ENCODE results near the gene SNX4.
"Not testable (repeated sequence)": the region's sequence is repeated elsewhere in the genome, so short reads cannot be mapped to it uniquely, and the experiment has no call there.

Gene SNX4

DNA sequence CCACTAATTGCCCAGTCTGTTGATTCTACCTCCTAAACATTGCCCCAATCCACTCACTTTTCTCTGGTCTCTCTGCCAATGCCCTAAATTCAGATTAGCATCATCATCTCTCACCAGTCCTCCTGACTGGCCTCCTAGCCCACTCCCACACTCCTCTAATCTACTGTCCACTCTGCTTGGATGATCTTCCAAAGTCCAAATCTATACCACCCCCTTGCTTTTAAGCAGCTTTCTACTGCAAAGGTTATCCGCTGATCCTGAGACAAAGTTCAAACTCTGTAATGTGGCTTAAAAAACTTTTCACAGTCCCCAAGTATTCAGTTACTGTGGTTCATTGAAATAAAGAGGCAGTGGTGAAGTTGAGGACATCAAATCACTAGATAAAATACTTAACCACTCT, 37.6 kb downstream of the SNX4 start:
- Histone ChIP-seq H3K27me3 (ENCODE audit: insufficient read depth, low read length) (no peaks in the 10 kb centered on the region), H3K36me3 (ENCODE audit: insufficient read depth, low read length) (peaks cover 35% of the 10 kb centered on the region), H2AFZ (ENCODE audit: low read length) (no peak overlapping the region), H3K4me2 (ENCODE audit: low read length) (no peak overlapping the region), H3K4me1 (ENCODE audit: insufficient read depth, low read length, severe bottlenecking) (no peaks in the 10 kb centered on the region), H3F3A (ENCODE audit: insufficient read depth, low read length) (no peaks in the 10 kb centered on the region), H4K20me1 (ENCODE audit: insufficient read depth, low read length) (no peaks in the 10 kb centered on the region), H3K4me3 (ENCODE audit: low read depth, low read length, poor library complexity, severe bottlenecking) (no peak overlapping the region), H3K27ac (ENCODE audit: low read depth, low read length, poor library complexity, severe bottlenecking) (no peak overlapping the region), H3K9me3 (ENCODE audit: low read length) (no peaks in the 10 kb centered on the region), H3K79me2 (ENCODE audit: insufficient read depth, low read length) (no peaks in the 10 kb centered on the region), H3K9me2 (ENCODE audit: low read depth, low read length) (no peaks in the 10 kb centered on the region), H3K9ac (ENCODE audit: low read length) (no peak overlapping the region)
- TF ChIP-seq, protein P1, sequence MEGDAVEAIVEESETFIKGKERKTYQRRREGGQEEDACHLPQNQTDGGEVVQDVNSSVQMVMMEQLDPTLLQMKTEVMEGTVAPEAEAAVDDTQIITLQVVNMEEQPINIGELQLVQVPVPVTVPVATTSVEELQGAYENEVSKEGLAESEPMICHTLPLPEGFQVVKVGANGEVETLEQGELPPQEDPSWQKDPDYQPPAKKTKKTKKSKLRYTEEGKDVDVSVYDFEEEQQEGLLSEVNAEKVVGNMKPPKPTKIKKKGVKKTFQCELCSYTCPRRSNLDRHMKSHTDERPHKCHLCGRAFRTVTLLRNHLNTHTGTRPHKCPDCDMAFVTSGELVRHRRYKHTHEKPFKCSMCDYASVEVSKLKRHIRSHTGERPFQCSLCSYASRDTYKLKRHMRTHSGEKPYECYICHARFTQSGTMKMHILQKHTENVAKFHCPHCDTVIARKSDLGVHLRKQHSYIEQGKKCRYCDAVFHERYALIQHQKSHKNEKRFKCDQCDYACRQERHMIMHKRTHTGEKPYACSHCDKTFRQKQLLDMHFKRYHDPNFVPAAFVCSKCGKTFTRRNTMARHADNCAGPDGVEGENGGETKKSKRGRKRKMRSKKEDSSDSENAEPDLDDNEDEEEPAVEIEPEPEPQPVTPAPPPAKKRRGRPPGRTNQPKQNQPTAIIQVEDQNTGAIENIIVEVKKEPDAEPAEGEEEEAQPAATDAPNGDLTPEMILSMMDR (IDR thresholded peaks at IDR 0.05; ENCODE audit: low read length), result no peak
- TF ChIP-seq EZH2 (IDR thresholded peaks at IDR 0.05; ENCODE audit: borderline replicate concordance, low read length), result no peak

GRCh38 chr3:125481786-125482185, 38.2 kb downstream of the SNX4 start:
- H3F3A ChIP-seq (ENCODE audit: insufficient read depth, low read length), result 0 out of 2 replicates have a peak, but pooled peaks cover 1% of the 10 kb centered on the region
- H3K79me2 ChIP-seq (ENCODE audit: insufficient read depth, low read length), result no peaks in the 10 kb centered on the region
- H3K4me2 ChIP-seq (ENCODE audit: low read length), result no peak overlapping the region
- no peak overlapping the region for H2AFZ ChIP-seq (ENCODE audit: low read length)
- no peaks in the 10 kb centered on the region for H3K9me3 ChIP-seq (ENCODE audit: low read length)
- TF ChIP-seq, protein P1 (IDR thresholded peaks at IDR 0.05; ENCODE audit: low read length), result no peak
- no peak for TF ChIP-seq EZH2 (IDR thresholded peaks at IDR 0.05; ENCODE audit: borderline replicate concordance, low read length)
- no peaks in the 10 kb centered on the region for H4K20me1 ChIP-seq (ENCODE audit: insufficient read depth, low read length)
- no peak overlapping the region for H3K9ac ChIP-seq (ENCODE audit: low read length)
- no peaks in the 10 kb centered on the region for H3K9me2 ChIP-seq (ENCODE audit: low read depth, low read length)
- no peaks in the 10 kb centered on the region for H3K27me3 ChIP-seq (ENCODE audit: insufficient read depth, low read length)
- H3K4me3 ChIP-seq (ENCODE audit: low read depth, low read length, poor library complexity, severe bottlenecking), result no peak overlapping the region
- peaks cover 39% of the 10 kb centered on the region for H3K36me3 ChIP-seq (ENCODE audit: insufficient read depth, low read length)
- no peak overlapping the region for H3K27ac ChIP-seq (ENCODE audit: low read depth, low read length, poor library complexity, severe bottlenecking)
- H3K4me1 ChIP-seq (ENCODE audit: insufficient read depth, low read length, severe bottlenecking), result no peaks in the 10 kb centered on the region

- not testable (repeated sequence) for H3K27ac ChIP-seq (ENCODE audit: low read depth, low read length, poor library complexity, severe bottlenecking); H3K9me2 ChIP-seq (ENCODE audit: low read depth, low read length); H3K4me3 ChIP-seq (ENCODE audit: low read depth, low read length, poor library complexity, severe bottlenecking); H4K20me1 ChIP-seq (ENCODE audit: insufficient read depth, low read length); H3K4me1 ChIP-seq (ENCODE audit: insufficient read depth, low read length, severe bottlenecking); H3K27me3 ChIP-seq (ENCODE audit: insufficient read depth, low read length); H3K4me2 ChIP-seq (ENCODE audit: low read length); H3F3A ChIP-seq (ENCODE audit: insufficient read depth, low read length); H3K9me3 ChIP-seq (ENCODE audit: low read length); H3K9ac ChIP-seq (ENCODE audit: low read length); H3K79me2 ChIP-seq (ENCODE audit: insufficient read depth, low read length); H2AFZ ChIP-seq (ENCODE audit: low read length)
- peaks cover 36% of the 10 kb centered on the region for H3K36me3 ChIP-seq (ENCODE audit: insufficient read depth, low read length)
These were observed 38.6 kb downstream of the SNX4 start for GRCh38 chr3:125481375-125481759.

DNA sequence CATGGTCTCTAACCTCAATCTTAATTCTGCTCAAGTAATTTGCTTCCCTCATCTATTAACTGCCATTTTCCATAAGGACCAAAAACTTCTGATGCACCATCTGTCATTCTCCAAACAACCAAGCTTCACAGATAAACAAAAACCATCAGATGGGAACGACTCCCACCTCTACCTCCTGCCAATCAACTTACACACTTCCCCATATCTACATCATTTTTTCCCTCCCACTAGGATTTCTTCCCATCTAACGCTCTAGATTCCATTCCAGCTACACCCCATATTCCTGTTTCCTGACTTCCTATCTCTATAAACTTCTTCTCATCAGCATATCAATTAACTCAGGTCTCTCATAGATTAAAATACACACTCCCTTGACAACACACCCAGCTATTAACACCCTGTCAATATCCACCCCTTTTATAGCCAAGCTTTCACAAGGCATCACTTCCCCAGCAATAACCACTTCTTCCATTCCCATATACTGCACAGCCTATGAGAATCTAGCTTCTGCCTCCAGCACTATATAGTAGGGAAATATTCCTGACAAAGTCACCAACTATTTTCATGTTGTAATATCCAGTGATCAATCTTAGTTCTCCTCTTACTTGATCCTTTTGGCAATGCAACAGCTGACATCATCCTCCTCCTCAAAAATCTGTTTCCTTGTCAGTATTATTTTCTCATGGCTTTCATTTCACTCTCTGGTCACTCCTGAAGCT, 39.2 kb downstream of the SNX4 start:
- Histone ChIP-seq H3K79me2 (ENCODE audit: insufficient read depth, low read length) (no peaks in the 10 kb centered on the region), H3K9ac (ENCODE audit: low read length) (no peak overlapping the region), H3K9me3 (ENCODE audit: low read length) (no peaks in the 10 kb centered on the region), H3F3A (ENCODE audit: insufficient read depth, low read length) (0 out of 2 replicates have a peak, but pooled peaks cover 3% of the 10 kb centered on the region), H4K20me1 (ENCODE audit: insufficient read depth, low read length) (no peaks in the 10 kb centered on the region), H3K4me3 (ENCODE audit: low read depth, low read length, poor library complexity, severe bottlenecking) (no peak overlapping the region), H3K4me2 (ENCODE audit: low read length) (no peak overlapping the region), H3K4me1 (ENCODE audit: insufficient read depth, low read length, severe bottlenecking) (no peaks in the 10 kb centered on the region), H3K9me2 (ENCODE audit: low read depth, low read length) (no peaks in the 10 kb centered on the region), H3K27me3 (ENCODE audit: insufficient read depth, low read length) (no peaks in the 10 kb centered on the region), H3K36me3 (ENCODE audit: insufficient read depth, low read length) (peaks cover 33% of the 10 kb centered on the region), H3K27ac (ENCODE audit: low read depth, low read length, poor library complexity, severe bottlenecking) (no peak overlapping the region), H2AFZ (ENCODE audit: low read length) (no peak overlapping the region)
- TF ChIP-seq EZH2 (IDR thresholded peaks at IDR 0.05; ENCODE audit: borderline replicate concordance, low read length), result no peak
- TF ChIP-seq, protein P1 (IDR thresholded peaks at IDR 0.05; ENCODE audit: low read length), result no peak
